H9 (cell line): ENCODE data around the gene CABLES2. TPM values are rescaled to one million over a fixed set of nuclear protein-coding genes. Genes with fewer than 3 reads are reported as not detected.

Experiments
- DNase-seq: peaks from one replicate; pipeline ENCODE4 v3.0.0-alpha.2; 2017
- H2AFZ ChIP-seq: one replicate; pipeline ENCODE4 v1.6.1; 2013; ENCODE audit warnings: mild to moderate bottlenecking, low read length, control low read depth, moderate library complexity
- H2AK5ac ChIP-seq: 2 replicates; pipeline ENCODE4 v1.6.1; 2013; ENCODE audit warnings: low read length, control low read depth, mixed read lengths; ENCODE audit not compliant: insufficient read length
- H2BK120ac ChIP-seq: one replicate; pipeline ENCODE4 v1.6.1; 2013; ENCODE audit warnings: low read depth, mild to moderate bottlenecking, low read length, control low read depth, inconsistent platforms; ENCODE audit not compliant: poor library complexity, severe bottlenecking
- H2BK12ac ChIP-seq: 2 replicates; pipeline ENCODE4 v1.6.1; 2013; ENCODE audit warnings: low read length, control low read depth, mixed read lengths, low read depth; ENCODE audit not compliant: insufficient read length
- H2BK15ac ChIP-seq: 2 replicates; pipeline ENCODE4 v1.6.1; 2013; ENCODE audit warnings: low read depth, low read length, control low read depth
- H2BK20ac ChIP-seq: one replicate; pipeline ENCODE4 v1.6.1; 2013; ENCODE audit warnings: low read depth, mild to moderate bottlenecking, low read length, control low read depth, inconsistent platforms; ENCODE audit not compliant: poor library complexity, severe bottlenecking
- H2BK5ac ChIP-seq: 2 replicates; pipeline ENCODE4 v1.6.1; 2013; ENCODE audit warnings: low read length, control low read depth, mixed read lengths; ENCODE audit not compliant: insufficient read length
- H3K14ac ChIP-seq: 2 replicates; pipeline ENCODE4 v1.6.1; 2013; ENCODE audit warnings: low read length, control low read depth; ENCODE audit not compliant: insufficient read depth
- H3K18ac ChIP-seq: 2 replicates; pipeline ENCODE4 v1.6.1; 2013; ENCODE audit warnings: low read depth, mild to moderate bottlenecking, mixed read lengths, low read length, control low read depth; ENCODE audit not compliant: insufficient read length
- H3K23ac ChIP-seq: 2 replicates; pipeline ENCODE4 v1.6.1; 2013; ENCODE audit warnings: low read length, control low read depth, mixed read lengths, low read depth; ENCODE audit not compliant: insufficient read length
- H3K23me2 ChIP-seq: 2 replicates; pipeline ENCODE4 v1.6.1; 2013; ENCODE audit warnings: low read depth, mild to moderate bottlenecking, mixed read lengths, low read length, control low read depth; ENCODE audit not compliant: insufficient read length, poor library complexity, severe bottlenecking
- H3K27ac ChIP-seq: 2 replicates; pipeline ENCODE4 v1.5.1; 2013; ENCODE audit warnings: low read length, control low read depth, mixed read lengths, low read depth; ENCODE audit not compliant: insufficient read length
- H3K27me3 ChIP-seq: 2 replicates; pipeline ENCODE4 v1.6.1; 2013; ENCODE audit warnings: low read length, control low read depth, inconsistent platforms; ENCODE audit not compliant: insufficient read depth
- H3K4ac ChIP-seq: 2 replicates; pipeline ENCODE4 v1.6.1; 2013; ENCODE audit warnings: low read depth, mild to moderate bottlenecking, control low read depth, inconsistent platforms, low read length, moderate library complexity
- H3K4me1 ChIP-seq: 2 replicates; pipeline ENCODE4 v1.6.1; 2013; ENCODE audit warnings: low read length, control low read depth, inconsistent platforms; ENCODE audit not compliant: insufficient read depth
- H3K4me2 ChIP-seq: 2 replicates; pipeline ENCODE4 v1.6.1; 2013; ENCODE audit warnings: low read length, control low read depth, mixed read lengths; ENCODE audit not compliant: insufficient read length, insufficient read depth
- H3K56ac ChIP-seq: 2 replicates; pipeline ENCODE4 v1.6.1; 2013; ENCODE audit warnings: low read depth, mild to moderate bottlenecking, mixed read lengths, low read length, control low read depth; ENCODE audit not compliant: insufficient read length
- H3K79me1 ChIP-seq: 2 replicates; pipeline ENCODE4 v1.6.1; 2013; ENCODE audit warnings: low read depth, mild to moderate bottlenecking, moderate library complexity, low read length, control low read depth, inconsistent platforms; ENCODE audit not compliant: insufficient read depth, poor library complexity, severe bottlenecking
- H3K79me2 ChIP-seq: 2 replicates; pipeline ENCODE4 v1.6.1; 2013; ENCODE audit warnings: low read length, control low read depth, inconsistent platforms; ENCODE audit not compliant: insufficient read depth
- H3K9ac ChIP-seq: 2 replicates; pipeline ENCODE4 v1.6.1; 2013; ENCODE audit warnings: low read length, control low read depth, mixed read lengths; ENCODE audit not compliant: insufficient read length; ENCODE audit errors: extremely low read depth
- H3K9me3 ChIP-seq: one replicate; pipeline ENCODE4 v1.6.1; 2013; ENCODE audit warnings: low read depth, low read length, inconsistent platforms; ENCODE audit not compliant: control insufficient read depth
- H3T11ph ChIP-seq: one replicate; pipeline ENCODE4 v1.6.1; 2013; ENCODE audit warnings: mild to moderate bottlenecking, low read length, control low read depth, inconsistent platforms
- H4K20me1 ChIP-seq: one replicate; pipeline ENCODE4 v1.6.1; 2013; ENCODE audit not compliant: control insufficient read depth, insufficient read length, insufficient read depth
- H4K5ac ChIP-seq: 2 replicates; pipeline ENCODE4 v1.6.1; 2013; ENCODE audit warnings: low read depth, mild to moderate bottlenecking, mixed read lengths, low read length, control low read depth; ENCODE audit not compliant: insufficient read length
- H4K8ac ChIP-seq: replicated peaks from 2 replicates; pipeline ENCODE4 v1.6.1; 2013; ENCODE audit warnings: low read length, control low read depth, mixed read lengths, low read depth; ENCODE audit not compliant: insufficient read length
- H4K91ac ChIP-seq: 2 replicates; pipeline ENCODE4 v1.6.1; 2013; ENCODE audit warnings: low read depth, mild to moderate bottlenecking, moderate library complexity, mixed read lengths, low read length, control low read depth; ENCODE audit not compliant: insufficient read length
- H3K27ac Mint-ChIP-seq, 3 experiments: 2 replicates in 2 of 3; 3 replicates in 1 of 3; pipeline ENCODE4 v1.8.0; 2020 to 2021; ENCODE audit warnings: mixed read lengths in 3 of 3, mild to moderate bottlenecking in 1 of 3, moderate library complexity in 1 of 3
- H3K27me3 Mint-ChIP-seq: 2 replicates; pipeline ENCODE4 v1.8.0; 2021; ENCODE audit warnings: low read depth, mild to moderate bottlenecking, moderate library complexity, mixed read lengths
- H3K36me3 Mint-ChIP-seq, 3 experiments: 2 replicates in 2 of 3; 3 replicates in 1 of 3; pipeline ENCODE4 v1.8.0; 2020 to 2021; ENCODE audit warnings: low read depth in 3 of 3, mixed read lengths in 3 of 3; ENCODE audit not compliant: insufficient read depth in 1 of 3
- H3K4me1 Mint-ChIP-seq, 2 experiments: 2 replicates each; pipeline ENCODE4 v1.8.0; 2020; ENCODE audit warnings: mixed read lengths in 2 of 2
- H3K4me3 Mint-ChIP-seq, 2 experiments: 2 replicates in 1 of 2; 3 replicates in 1 of 2; pipeline ENCODE4 v1.8.0; 2020 to 2021; ENCODE audit warnings: mild to moderate bottlenecking in 2 of 2, mixed read lengths in 2 of 2, moderate library complexity in 1 of 2
- H3K9me3 Mint-ChIP-seq, 2 experiments: 2 replicates in 1 of 2; 3 replicates in 1 of 2; pipeline ENCODE4 v1.8.0; 2020; ENCODE audit warnings: mild to moderate bottlenecking in 2 of 2, mixed read lengths in 2 of 2, moderate library complexity in 1 of 2
- CTCF ChIP-seq: fragments of 200-600 bp; sonication (generic); conservative IDR thresholded peaks from 3 replicates; pipeline ENCODE4 v1.8.0; 2021; ENCODE audit warnings: antibody characterized with exemption, mild to moderate bottlenecking
- WGBS: extraction: QIAGEN DNeasy Blood & Tissue Kit; methylation state at CpG from one replicate; pipeline ENCODE4 v1.1.7; 2013; ENCODE audit warnings: missing lambda C conversion rate, low lambda C conversion rate, mixed read lengths; ENCODE audit not compliant: insufficient read length; ENCODE audit errors: extremely low coverage; 5-methylcytosine and 5-hydroxymethylcytosine counted together
- total RNA-seq: library from RNA; stranded (reverse); gene quantifications from 2 replicates; pipeline ENCODE4 v1.2.1, GENCODE V29; 2021

The CABLES2 gene
- total RNA-seq, 1 experiment from 2014 or later, result 10.8 TPM

- H4K8ac ChIP-seq, result no peak overlapping the region
- no peak overlapping the region for H3K56ac ChIP-seq
- 0 out of 7 replicates have a peak, but pooled peaks cover 0 to 4% (median 0%) of the 10 kb centered on the region in 3 experiments for H3K36me3 Mint-ChIP-seq
- no peaks in the 10 kb centered on the region for H4K20me1 ChIP-seq
- no peaks in the 10 kb centered on the region for H3K79me2 ChIP-seq
- H3K27ac ChIP-seq, result no peak overlapping the region
- H3K14ac ChIP-seq, result peak overlapping the region; percentile 44
- no peaks in the 10 kb centered on the region for H3K27me3 ChIP-seq
- H2AK5ac ChIP-seq, result no peak overlapping the region
- H2BK120ac ChIP-seq, result no peak overlapping the region
- no peak overlapping the region for H3K23ac ChIP-seq
- H3K9me3 ChIP-seq, result no peaks in the 10 kb centered on the region
- no peaks in the 10 kb centered on the region for H3K23me2 ChIP-seq
- H2BK5ac ChIP-seq, result no peak overlapping the region
- H3K4me1 ChIP-seq, result peaks cover 3% of the 10 kb centered on the region; the same call in 1 of the 2 replicates
- no peak overlapping the region for H4K5ac ChIP-seq
- no peak overlapping the region for H3K18ac ChIP-seq
- no peak overlapping the region for H2AFZ ChIP-seq
- no peak overlapping the region for H3K9ac ChIP-seq
- H2BK12ac ChIP-seq, result no peak overlapping the region
- H3K4me2 ChIP-seq, result no peak overlapping the region
- TF ChIP-seq CTCF, result no peak
- H2BK15ac ChIP-seq, result no peak overlapping the region
- H4K91ac ChIP-seq, result no peak overlapping the region
- peaks cover 16% of the 10 kb centered on the region for H3K27me3 Mint-ChIP-seq
- no peak overlapping the region for H3K4me3 Mint-ChIP-seq
- H2BK20ac ChIP-seq, result no peak overlapping the region
- no peak for DNase-seq
- H3K27ac Mint-ChIP-seq, result peak overlapping the region in 2 of 3 experiments; percentile 32 to 77; a peak in 2 of 7 replicates
- no peak overlapping the region for H3T11ph ChIP-seq
- H3K4me1 Mint-ChIP-seq, result peaks cover 25 to 56% of the 10 kb centered on the region in 2 experiments
- peaks cover 0 to 3% of the 10 kb centered on the region in 2 experiments; a peak in 1 of 5 replicates for H3K9me3 Mint-ChIP-seq
- no CpG with 5 or more reads among the region's 31 CpGs for WGBS
- no peak overlapping the region for H3K4ac ChIP-seq
- no peaks in the 10 kb centered on the region for H3K79me1 ChIP-seq
Measured at GRCh38 chr20:62428396-62429295, 21.6 kb upstream of the CABLES2 start.
